NCI-H345 treated with DMSO at 0.1 percent for 48 hours (cell line): ENCODE data around the gene S100A7A.
A peak's percentile ranks its signal among the peaks of the same experiment; 100 is the strongest.

ENCODE experiments used
- DNase-seq: peaks from one replicate; lab custom pipeline; 2025; ENCODE audit not compliant: unreplicated experiment; lab: John Stamatoyannopoulos, UW

The S100A7A gene

GRCh38 chr1:153420306-153420705 lies 4.0 kb downstream of the S100A7A start:
- no peak for DNase-seq

GRCh38 chr1:153422450-153423068 lies 6.2 kb downstream of the S100A7A start:
- DNase-seq = no peak

- no peak for DNase-seq
Observed at GRCh38 chr1:153426809-153427208, 10.5 kb downstream of the S100A7A start.

GRCh38 chr1:153428073-153428638 lies 11.8 kb downstream of the S100A7A start:
- no peak for DNase-seq

GRCh38 chr1:153428791-153429190 lies 12.5 kb downstream of the S100A7A start:
- DNase-seq = no peak

- DNase-seq = peak; percentile 98
Observed at GRCh38 chr1:153429266-153430165, 13.2 kb downstream of the S100A7A start.

GRCh38 chr1:153430166-153430553 lies 13.8 kb downstream of the S100A7A start:
- DNase-seq = no peak

- DNase-seq = no peak
Observed at GRCh38 chr1:153430561-153430960, 14.2 kb downstream of the S100A7A start.

- no peak for DNase-seq
Observed at GRCh38 chr1:153431002-153431401, 14.7 kb downstream of the S100A7A start.

- DNase-seq = no peak
Observed at GRCh38 chr1:153431427-153431826, 15.1 kb downstream of the S100A7A start.

GRCh38 chr1:153431928-153432327 lies 15.6 kb downstream of the S100A7A start:
- DNase-seq = no peak

- DNase-seq = no peak
Observed at GRCh38 chr1:153432874-153433681, 16.8 kb downstream of the S100A7A start.

GRCh38 chr1:153434746-153435455 lies 18.6 kb downstream of the S100A7A start:
- no peak for DNase-seq

- DNase-seq = no peak
Observed at GRCh38 chr1:153437236-153437635, 20.9 kb downstream of the S100A7A start.

GRCh38 chr1:153438599-153438998 lies 22.3 kb downstream of the S100A7A start:
- no peak for DNase-seq

GRCh38 chr1:153439273-153439672 lies 23.0 kb downstream of the S100A7A start:
- no peak for DNase-seq

- peak; percentile 90 for DNase-seq
Observed at GRCh38 chr1:153441238-153441755, 25.0 kb downstream of the S100A7A start.

GRCh38 chr1:153443486-153443885 lies 27.2 kb downstream of the S100A7A start:
- DNase-seq = no peak

- DNase-seq = no peak
Observed at GRCh38 chr1:153444078-153444477, 27.8 kb downstream of the S100A7A start.

GRCh38 chr1:153447498-153448170 lies 31.3 kb downstream of the S100A7A start:
- DNase-seq = no peak
